Pancreas (tissue), 10 donors: ENCODE data around the gene OPRM1. TPM values are rescaled to one million over a fixed set of nuclear protein-coding genes. Genes with fewer than 3 reads are reported as not detected.
A peak's percentile ranks its signal among the peaks of the same experiment; 100 is the strongest.

Source experiments
- ATAC-seq, 4 donors: fragments of 200-7000 bp; cut with Tn5 transposase; one replicate each; pipeline versions ENCODE4 v1.8.0 to v1.9.1; 2020; ENCODE audit warnings: mild to moderate bottlenecking in 4 of 4, moderate library complexity in 4 of 4
- DNase-seq, 6 donors: peaks; one replicate each; pipeline ENCODE4 v3.0.0-alpha.2; 2020
- FAIRE-seq: peaks from 2 replicates; lab custom pipeline; 2012; peaks lifted over from hg19 to GRCh38; lab: Jason Lieb, UNC
- H3K27ac ChIP-seq, 4 donors: fragments of 200-600 bp; sonication (generic); 1 replicate in 3 of 4; 2 replicates in 1 of 4; pipeline versions ENCODE4 v1.5.0 to v1.8.0; 2020
- H3K27me3 ChIP-seq, 4 donors: fragments of 200-600 bp; one replicate each; pipeline ENCODE4 v1.8.0; 2021
- H3K36me3 ChIP-seq, 3 donors: fragments of 200-600 bp; sonication (generic) in 1 of 3; one replicate each; pipeline versions ENCODE4 v1.5.0 to v1.8.0; 2020 to 2021
- H3K4me1 ChIP-seq, 3 donors: fragments of 200-600 bp; one replicate each; pipeline ENCODE4 v1.8.0; 2021
- H3K4me3 ChIP-seq, 4 donors: fragments of 200-600 bp; sonication (generic) in 2 of 4; one replicate each; pipeline versions ENCODE4 v1.5.0 to v1.8.0; 2020 to 2021
- H3K9me3 ChIP-seq, 4 donors: fragments of 200-600 bp; one replicate each; pipeline ENCODE4 v1.8.0; 2021
- WGBS, 2 donors: extraction: QIAGEN DNeasy Blood & Tissue Kit; methylation state at CpG; one replicate each; pipeline ENCODE4 v1.1.7; 2013; 5-methylcytosine and 5-hydroxymethylcytosine counted together
- intact Hi-C, 3 donors: fragments of 100-400 bp; cut with DNase I; formaldehyde crosslinking; loops; one replicate each; pipeline versions ENCODE4 v1.11.1 to v1.14.2; 2022
- polyA plus RNA-seq, 2 donors: library from polyadenylated mRNA; stranded (reverse); fragments of 200-250 nt; gene quantifications; one replicate each; pipeline ENCODE4 v1.2.3, GENCODE V29; 2013
- total RNA-seq, 6 donors: library from RNA; stranded (reverse); fragmentation: NEBNext Ultra II Directional in 4 of 6; extraction: Animal tissue kit (Norgen Biotek cat#: 25700) in 4 of 6; gene quantifications; one replicate each; pipeline versions ENCODE4 v1.2.1 to v1.2.4, GENCODE V29; 2021 to 2023
- TF ChIP-seq, protein P1 (sequence below), 4 donors: fragments of 200-600 bp; sonication (generic) in 3 of 4; IDR thresholded peaks; one replicate each; pipeline versions ENCODE4 v1.5.0 to v1.8.0; 2021; ENCODE audit warnings: antibody characterized with exemption in 4 of 4
- donor health status: healthy with polysubstance abuse.
- donor health status: DM: no; HTN: no; CAD: no; lungs with moderate emphysema.
- donor health status: DM: no; HTN: no; CAD: no.
- donor health status: control.
- donor health status: control.
- donor health status: Bipolar disorder and iron deficiency.
- donor health status: DM: yes; HTN: yes; CAD: no.
- donor health status: DM: no; HTN: no; CAD: no.
- donor health status: DM: no; HTN: no; CAD: no.
- donor health status: DM: yes; HTN: yes; CAD: no.

Gene OPRM1
- total and polyA plus RNA-seq, 8 donors, result 0.05 TPM; not detected in 7

DNA sequence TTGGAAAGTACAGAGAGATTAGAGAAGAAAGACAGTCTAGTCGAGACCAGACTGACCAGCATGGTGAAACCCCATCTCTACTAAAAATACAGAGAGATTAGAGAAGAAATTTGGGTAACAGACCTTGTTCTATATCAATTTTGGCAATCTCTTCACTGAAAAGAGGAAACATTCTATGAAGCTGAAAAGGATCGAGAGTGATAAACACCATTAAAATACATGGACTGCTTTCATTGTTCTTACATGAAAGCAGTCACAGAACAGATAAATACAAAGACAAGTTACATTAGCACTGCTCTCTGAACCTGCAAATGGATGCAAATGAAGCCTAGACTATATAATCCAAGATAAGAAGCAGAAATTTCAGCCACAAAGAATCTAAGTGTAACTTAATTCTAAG is 8.4 kb upstream of the OPRM1 start:
- no peak overlapping the region for H3K4me3 ChIP-seq
- ATAC-seq (no peak), FAIRE-seq (no peak), DNase-seq (no peak)
- WGBS, 2 donors, result 55% methylated on average over 2 of the region's 2 CpGs
- H3K4me1 ChIP-seq, result no peaks in the 10 kb centered on the region
- no peaks in the 10 kb centered on the region for H3K9me3 ChIP-seq
- H3K36me3 ChIP-seq, result no peaks in the 10 kb centered on the region
- no peaks in the 10 kb centered on the region for H3K27me3 ChIP-seq
- no peak overlapping the region for H3K27ac ChIP-seq
- intact Hi-C loops, result no loop called here
- TF ChIP-seq, protein P1, sequence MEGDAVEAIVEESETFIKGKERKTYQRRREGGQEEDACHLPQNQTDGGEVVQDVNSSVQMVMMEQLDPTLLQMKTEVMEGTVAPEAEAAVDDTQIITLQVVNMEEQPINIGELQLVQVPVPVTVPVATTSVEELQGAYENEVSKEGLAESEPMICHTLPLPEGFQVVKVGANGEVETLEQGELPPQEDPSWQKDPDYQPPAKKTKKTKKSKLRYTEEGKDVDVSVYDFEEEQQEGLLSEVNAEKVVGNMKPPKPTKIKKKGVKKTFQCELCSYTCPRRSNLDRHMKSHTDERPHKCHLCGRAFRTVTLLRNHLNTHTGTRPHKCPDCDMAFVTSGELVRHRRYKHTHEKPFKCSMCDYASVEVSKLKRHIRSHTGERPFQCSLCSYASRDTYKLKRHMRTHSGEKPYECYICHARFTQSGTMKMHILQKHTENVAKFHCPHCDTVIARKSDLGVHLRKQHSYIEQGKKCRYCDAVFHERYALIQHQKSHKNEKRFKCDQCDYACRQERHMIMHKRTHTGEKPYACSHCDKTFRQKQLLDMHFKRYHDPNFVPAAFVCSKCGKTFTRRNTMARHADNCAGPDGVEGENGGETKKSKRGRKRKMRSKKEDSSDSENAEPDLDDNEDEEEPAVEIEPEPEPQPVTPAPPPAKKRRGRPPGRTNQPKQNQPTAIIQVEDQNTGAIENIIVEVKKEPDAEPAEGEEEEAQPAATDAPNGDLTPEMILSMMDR (IDR thresholded peaks at IDR 0.05), result no peak

DNA sequence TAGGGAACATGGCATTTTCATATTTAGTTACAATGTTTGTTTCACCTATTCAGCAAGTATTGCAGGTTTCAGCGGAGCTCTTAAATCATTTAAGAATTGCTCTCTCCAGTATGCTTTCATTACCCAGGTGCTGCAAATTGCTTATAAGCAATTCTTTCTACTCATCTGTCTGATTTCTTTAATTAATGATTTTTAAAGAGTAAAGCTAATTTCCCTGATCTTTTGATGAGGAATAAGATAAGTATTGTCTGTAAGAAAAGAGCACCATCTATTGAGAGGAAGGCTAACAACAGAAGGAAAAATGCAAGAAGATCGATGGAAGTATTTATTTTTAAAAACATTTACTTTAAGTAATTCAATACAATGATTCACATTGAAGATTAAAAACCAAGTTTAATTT is 2.0 kb downstream of the OPRM1 start:
- no peak overlapping the region for H3K27ac ChIP-seq

GRCh38 chr6:154053141-154053540 is 14.1 kb downstream of the OPRM1 start:
- TF ChIP-seq, protein P1 (IDR thresholded peaks at IDR 0.05), result no peak
- WGBS, 2 donors, result 30 to 35% methylated on average over 1 of the region's 1 CpG
- H3K4me1 ChIP-seq, result peaks cover 0 to 7% (median 0%) of the 10 kb centered on the region in 3 donors
- FAIRE-seq (no peak), DNase-seq (no peak), ATAC-seq (no peak)
- H3K9me3 ChIP-seq, result no peaks in the 10 kb centered on the region
- H3K27ac ChIP-seq, result no peak overlapping the region
- no peaks in the 10 kb centered on the region for H3K36me3 ChIP-seq
- no peak overlapping the region for H3K4me3 ChIP-seq
- H3K27me3 ChIP-seq, result no peaks in the 10 kb centered on the region
- intact Hi-C loops, result no loop called here

More for the DNA sequence above, 2.0 kb downstream of the OPRM1 start:
- 70 to 81% methylated on average over 2 of the region's 2 CpGs for WGBS, 2 donors
- no peak for ATAC-seq
- intact Hi-C loops, result no loop called here
- Histone ChIP-seq H3K36me3 (no peaks in the 10 kb centered on the region), H3K4me1 (no peaks in the 10 kb centered on the region), H3K27me3 (no peaks in the 10 kb centered on the region), H3K4me3 (no peak overlapping the region), H3K9me3 (no peaks in the 10 kb centered on the region)
- no peak for FAIRE-seq
- TF ChIP-seq, protein P1 (IDR thresholded peaks at IDR 0.05), result no peak
- DNase-seq, result no peak

DNA sequence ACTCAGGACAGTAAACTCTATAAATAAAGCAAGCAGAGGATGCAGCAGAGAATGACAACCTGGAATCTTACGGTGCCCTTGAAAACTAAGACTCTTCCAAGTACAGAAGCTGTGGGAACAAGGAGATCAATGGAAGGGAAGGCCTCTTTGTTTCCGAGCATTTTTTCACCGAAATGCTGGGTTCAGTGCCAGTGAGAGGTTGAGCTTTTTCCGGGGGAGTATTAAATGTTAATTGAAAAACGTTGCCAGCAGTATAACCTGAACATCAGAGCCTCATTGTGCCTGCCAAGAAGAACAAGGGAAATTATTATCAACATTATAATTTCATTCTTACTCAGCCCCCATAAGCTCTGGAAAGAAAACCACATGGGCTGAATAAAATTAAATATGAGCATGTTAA is 17.5 kb downstream of the OPRM1 start:
- no peak for DNase-seq
- TF ChIP-seq, protein P1 (IDR thresholded peaks at IDR 0.05), result no peak
- ATAC-seq, result no peak
- Histone ChIP-seq H3K4me1 (peaks cover 0 to 9% (median 0%) of the 10 kb centered on the region in 3 donors), H3K27me3 (no peaks in the 10 kb centered on the region), H3K36me3 (no peaks in the 10 kb centered on the region), H3K27ac (no peak overlapping the region), H3K9me3 (no peaks in the 10 kb centered on the region), H3K4me3 (no peak overlapping the region)
- 15 to 26% methylated on average over 5 of the region's 5 CpGs for WGBS, 2 donors
- no peak for FAIRE-seq
- intact Hi-C loops, result no loop called here

DNA sequence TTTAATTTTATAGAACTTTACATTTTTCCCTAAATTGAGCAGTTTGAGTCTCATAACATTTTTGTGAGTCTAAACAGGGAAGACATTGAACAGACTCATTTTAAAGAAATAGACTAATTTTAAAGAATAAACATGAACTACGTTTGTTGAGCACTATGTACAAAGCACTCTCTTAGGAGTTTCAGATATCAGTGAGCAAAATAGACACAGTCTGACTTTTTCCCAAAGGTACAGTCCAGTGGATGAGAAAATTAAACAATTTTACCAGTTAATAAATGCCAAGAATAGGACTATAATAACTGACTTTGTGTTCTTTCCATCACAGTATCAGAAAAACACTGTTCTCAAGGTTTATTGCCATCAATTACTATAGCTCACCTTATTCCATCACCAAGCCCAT is 18.1 kb downstream of the OPRM1 start:
- ATAC-seq (peak; percentile 45 to 73 (median 62)), DNase-seq (no peak), FAIRE-seq (no peak)
- Histone ChIP-seq H3K36me3 (no peaks in the 10 kb centered on the region), H3K4me3 (no peak overlapping the region), H3K27me3 (no peaks in the 10 kb centered on the region), H3K4me1 (peaks cover 0 to 9% (median 0%) of the 10 kb centered on the region in 3 donors), H3K9me3 (no peaks in the 10 kb centered on the region), H3K27ac (peak overlapping the region in 1 of 4 donors; percentile 34)
- intact Hi-C loops, result no loop called here
- WGBS, 2 donors, result 6 to 12% methylated on average over 1 of the region's 1 CpG
- TF ChIP-seq, protein P1 (IDR thresholded peaks at IDR 0.05), result no peak
